Stimulated activated CD4-positive, alpha-beta T cell treated with anti-CD3 and anti-CD28 coated beads, Interleukin-1b, Interleukin-23, amount 100 ng/mL, for 4 hours (primary cell): Measurements from ENCODE around the gene GPATCH1.
"Not testable (repeated sequence)": the region's sequence is repeated elsewhere in the genome, so short reads cannot be mapped to it uniquely, and the experiment has no call there.

Source experiments
- DNase-seq, 2 donors: peaks; one replicate each; pipeline ENCODE4 v3.0.0-alpha.2; 2020; ENCODE audit warnings: low read depth in 2 of 2

GPATCH1 gene

GRCh38 chr19:33080761-33081681 is at the start of gene GPATCH1:
GPATCH1 (plus strand) TSS chr19:33081181; CDS start chr19:33081194, 13 bp downstream.
- DNase-seq, result peak; percentile 75 to 80

GRCh38 chr19:33032218-33032781 is 48.7 kb upstream of the GPATCH1 start:
- DNase-seq, result no peak

GRCh38 chr19:33035461-33035860 is 45.5 kb upstream of the GPATCH1 start:
- no peak for DNase-seq

GRCh38 chr19:33036370-33037167 is 44.4 kb upstream of the GPATCH1 start:
- DNase-seq, result not testable (repeated sequence)

- not testable (repeated sequence) for DNase-seq
These were observed 43.6 kb upstream of the GPATCH1 start for GRCh38 chr19:33037168-33038025.

- DNase-seq, result no peak
These were observed 41.8 kb upstream of the GPATCH1 start for GRCh38 chr19:33039108-33039599.

- no peak for DNase-seq
These were observed 41.2 kb upstream of the GPATCH1 start for GRCh38 chr19:33039815-33040214.

GRCh38 chr19:33040994-33041827 is 39.8 kb upstream of the GPATCH1 start:
- DNase-seq, result no peak

- DNase-seq, result not testable (repeated sequence)
These were observed 39.2 kb upstream of the GPATCH1 start for GRCh38 chr19:33041828-33042160.

GRCh38 chr19:33047422-33047821 is 33.6 kb upstream of the GPATCH1 start:
- DNase-seq, result no peak

- DNase-seq, result no peak
These were observed 31.9 kb upstream of the GPATCH1 start for GRCh38 chr19:33048806-33049676.

- DNase-seq, result no peak
These were observed 30.9 kb upstream of the GPATCH1 start for GRCh38 chr19:33050110-33050509.

GRCh38 chr19:33052352-33052972 is 28.5 kb upstream of the GPATCH1 start:
- DNase-seq, result no peak

GRCh38 chr19:33054623-33055022 is 26.4 kb upstream of the GPATCH1 start:
- no peak for DNase-seq

- no peak for DNase-seq
These were observed 25.3 kb upstream of the GPATCH1 start for GRCh38 chr19:33055718-33056117.

GRCh38 chr19:33060586-33060985 is 20.4 kb upstream of the GPATCH1 start:
- DNase-seq, result no peak

- DNase-seq, result no peak
These were observed 18.1 kb upstream of the GPATCH1 start for GRCh38 chr19:33062902-33063301.

- no peak for DNase-seq
These were observed 17.6 kb upstream of the GPATCH1 start for GRCh38 chr19:33063356-33063752.
